Measurements from ENCODE around the gene FGD6.
A peak's percentile ranks its signal among the peaks of the same experiment; 100 is the strongest.

The FGD6 gene

GRCh38 chr12:95217377-95218149 is at the start of gene FGD6, which contains the start of gene VEZT:
Gene FGD6, minus strand, starts transcription at chr12:95217467. Its CDS starts 227 bp downstream, at chr12:95217240.
Gene VEZT, plus strand, starts transcription at chr12:95217807. Its CDS starts 44 bp downstream, at chr12:95217851.
- Histone ChIP-seq H3K4me1 (ENCODE audit: insufficient read depth, low read length) (peaks cover 12% of the 10 kb centered on the region; the same call in 1 of the 2 replicates), H3K9ac (ENCODE audit: low read depth, low read length) (peak within 1 kb of the TSS; percentile 77), H3K36me3 (ENCODE audit: insufficient read depth, low read length) (no peaks in the 10 kb centered on the region)

GRCh38 chr12:95266254-95266653 is 49.0 kb upstream of the FGD6 start:
- H3K9ac ChIP-seq (ENCODE audit: low read depth, low read length): no peak overlapping the region
- H3K4me1 ChIP-seq (ENCODE audit: insufficient read depth, low read length): no peaks in the 10 kb centered on the region
- no peaks in the 10 kb centered on the region for H3K9me3 ChIP-seq (ENCODE audit: control insufficient read depth, insufficient read depth, low read length)
- peaks cover 7% of the 10 kb centered on the region for H3K36me3 ChIP-seq (ENCODE audit: insufficient read depth, low read length)

More at GRCh38 chr12:95217377-95218149, at the start of gene FGD6, which contains the start of gene VEZT:
- H3K9me3 ChIP-seq (ENCODE audit: control insufficient read depth, insufficient read depth, low read length): no peaks in the 10 kb centered on the region

DNA sequence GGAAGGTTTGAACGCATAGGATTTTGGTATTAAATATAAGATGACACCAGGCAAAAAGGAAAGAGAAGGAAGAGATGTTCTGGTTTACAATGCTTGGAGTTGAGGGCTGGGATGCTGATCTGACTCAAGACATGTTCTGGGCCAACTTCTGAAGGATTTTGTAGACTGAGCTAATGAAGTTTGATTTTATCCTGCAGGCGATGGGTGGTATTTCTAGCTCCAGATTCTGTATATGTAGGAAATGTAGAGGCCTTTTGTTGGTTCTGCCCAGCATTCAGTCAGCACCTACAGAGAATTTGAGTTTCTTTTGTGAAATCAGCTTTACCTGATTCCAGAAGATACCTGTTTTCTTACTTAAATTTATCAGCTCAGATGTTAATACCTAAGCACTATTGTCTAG is 48.5 kb upstream of the FGD6 start:
- H3K9me3 ChIP-seq (ENCODE audit: control insufficient read depth, insufficient read depth, low read length): no peaks in the 10 kb centered on the region
- no peak overlapping the region for H3K9ac ChIP-seq (ENCODE audit: low read depth, low read length)
- H3K4me1 ChIP-seq (ENCODE audit: insufficient read depth, low read length): no peaks in the 10 kb centered on the region
- peaks cover 7% of the 10 kb centered on the region for H3K36me3 ChIP-seq (ENCODE audit: insufficient read depth, low read length)

DNA sequence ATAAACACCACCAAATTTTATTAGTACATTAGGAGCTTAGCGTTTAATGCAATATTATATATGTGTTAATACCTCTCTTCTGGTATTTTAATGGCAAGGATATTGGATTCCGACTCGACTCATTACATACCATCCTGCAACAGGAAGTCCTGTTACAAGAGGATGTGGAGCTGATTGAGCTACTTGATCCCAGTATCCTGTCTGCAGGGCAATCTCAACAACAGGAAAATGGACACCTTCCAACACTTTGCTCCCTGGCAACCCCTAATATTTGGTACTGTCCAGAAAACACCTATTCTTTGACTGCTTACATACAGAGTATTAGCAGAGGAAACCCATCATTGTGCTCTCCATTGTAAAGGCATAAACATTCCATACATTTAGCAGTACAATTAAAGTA is 45.5 kb upstream of the FGD6 start:
- 0 out of 2 replicates have a peak, but pooled peaks cover 3% of the 10 kb centered on the region for H3K4me1 ChIP-seq (ENCODE audit: insufficient read depth, low read length)
- no peaks in the 10 kb centered on the region for H3K9me3 ChIP-seq (ENCODE audit: control insufficient read depth, insufficient read depth, low read length)
- H3K36me3 ChIP-seq (ENCODE audit: insufficient read depth, low read length): peaks cover 3% of the 10 kb centered on the region; the same call in 1 of the 2 replicates
- H3K9ac ChIP-seq (ENCODE audit: low read depth, low read length): no peak overlapping the region

DNA sequence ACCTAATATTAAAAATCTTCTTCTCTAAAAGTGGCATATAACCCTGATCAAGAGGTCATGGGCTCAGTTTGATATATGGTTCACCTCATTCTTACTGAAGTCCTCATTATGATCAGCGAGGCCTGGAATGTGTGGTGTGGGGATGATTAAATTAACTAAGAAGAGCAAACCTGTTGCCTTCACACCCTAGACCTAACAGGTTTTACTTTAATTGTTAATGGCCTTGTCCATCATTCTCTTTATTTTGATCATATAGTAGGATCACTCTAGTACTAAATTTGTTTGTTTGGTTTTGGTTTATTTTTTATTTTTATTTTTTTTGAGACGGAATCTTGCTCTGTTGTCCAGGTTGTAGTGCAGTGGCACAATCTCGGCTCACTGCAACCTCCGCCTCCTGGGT is 43.8 kb upstream of the FGD6 start:
- Histone ChIP-seq H3K36me3 (ENCODE audit: insufficient read depth, low read length) (no peaks in the 10 kb centered on the region), H3K4me1 (ENCODE audit: insufficient read depth, low read length) (peaks cover 18% of the 10 kb centered on the region; the same call in 1 of the 2 replicates), H3K9ac (ENCODE audit: low read depth, low read length) (no peak overlapping the region), H3K9me3 (ENCODE audit: control insufficient read depth, insufficient read depth, low read length) (no peaks in the 10 kb centered on the region)

- Histone ChIP-seq H3K36me3 (ENCODE audit: insufficient read depth, low read length) (peaks cover 9% of the 10 kb centered on the region), H3K4me1 (ENCODE audit: insufficient read depth, low read length) (peaks cover 18% of the 10 kb centered on the region; the same call in 1 of the 2 replicates), H3K9me3 (ENCODE audit: control insufficient read depth, insufficient read depth, low read length) (no peaks in the 10 kb centered on the region), H3K9ac (ENCODE audit: low read depth, low read length) (no peak overlapping the region)
These were observed 42.1 kb upstream of the FGD6 start for GRCh38 chr12:95259368-95259767.

- H3K9me3 ChIP-seq (ENCODE audit: control insufficient read depth, insufficient read depth, low read length): no peaks in the 10 kb centered on the region
- H3K9ac ChIP-seq (ENCODE audit: low read depth, low read length): no peak overlapping the region
- H3K4me1 ChIP-seq (ENCODE audit: insufficient read depth, low read length): peaks cover 18% of the 10 kb centered on the region; the same call in 1 of the 2 replicates
- peaks cover 9% of the 10 kb centered on the region for H3K36me3 ChIP-seq (ENCODE audit: insufficient read depth, low read length)
These were observed 41.5 kb upstream of the FGD6 start for GRCh38 chr12:95258803-95259202.

- no peak overlapping the region for H3K9ac ChIP-seq (ENCODE audit: low read depth, low read length)
- no peaks in the 10 kb centered on the region for H3K9me3 ChIP-seq (ENCODE audit: control insufficient read depth, insufficient read depth, low read length)
- H3K4me1 ChIP-seq (ENCODE audit: insufficient read depth, low read length): peaks cover 18% of the 10 kb centered on the region; the same call in 1 of the 2 replicates
- H3K36me3 ChIP-seq (ENCODE audit: insufficient read depth, low read length): peaks cover 11% of the 10 kb centered on the region
These were observed 40.9 kb upstream of the FGD6 start for GRCh38 chr12:95258151-95258550.

GRCh38 chr12:95257541-95257940 is 40.3 kb upstream of the FGD6 start:
- Histone ChIP-seq H3K9ac (ENCODE audit: low read depth, low read length) (no peak overlapping the region), H3K9me3 (ENCODE audit: control insufficient read depth, insufficient read depth, low read length) (no peaks in the 10 kb centered on the region), H3K4me1 (ENCODE audit: insufficient read depth, low read length) (peaks cover 18% of the 10 kb centered on the region; the same call in 1 of the 2 replicates), H3K36me3 (ENCODE audit: insufficient read depth, low read length) (peaks cover 12% of the 10 kb centered on the region)

DNA sequence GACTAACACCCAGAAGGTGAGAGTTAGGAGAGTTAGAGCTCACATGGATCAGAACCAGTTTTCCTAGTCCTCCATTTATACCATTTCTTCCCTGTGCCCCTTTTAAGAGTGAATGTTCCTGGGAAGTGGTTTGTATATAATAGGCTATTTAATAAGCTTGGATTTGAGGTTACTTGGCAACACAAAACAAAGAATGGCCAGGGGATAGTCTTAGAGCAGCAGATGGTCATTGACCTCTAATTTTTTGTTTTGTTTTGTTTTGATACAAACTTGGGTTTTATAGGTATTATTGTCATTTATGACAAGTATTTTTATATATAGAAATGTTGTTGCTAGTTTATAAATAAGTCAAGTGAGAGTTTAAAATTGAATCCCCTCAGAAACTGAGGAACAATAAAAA is 36.1 kb upstream of the FGD6 start:
- H3K9ac ChIP-seq (ENCODE audit: low read depth, low read length): no peak overlapping the region
- H3K4me1 ChIP-seq (ENCODE audit: insufficient read depth, low read length): peaks cover 24% of the 10 kb centered on the region
- H3K9me3 ChIP-seq (ENCODE audit: control insufficient read depth, insufficient read depth, low read length): no peaks in the 10 kb centered on the region
- peaks cover 12% of the 10 kb centered on the region for H3K36me3 ChIP-seq (ENCODE audit: insufficient read depth, low read length)

GRCh38 chr12:95248604-95249360 is 31.5 kb upstream of the FGD6 start:
- no peak overlapping the region for H3K9ac ChIP-seq (ENCODE audit: low read depth, low read length)
- H3K4me1 ChIP-seq (ENCODE audit: insufficient read depth, low read length): peaks cover 7% of the 10 kb centered on the region; the same call in 1 of the 2 replicates
- 0 out of 2 replicates have a peak, but pooled peaks cover 3% of the 10 kb centered on the region for H3K36me3 ChIP-seq (ENCODE audit: insufficient read depth, low read length)

DNA sequence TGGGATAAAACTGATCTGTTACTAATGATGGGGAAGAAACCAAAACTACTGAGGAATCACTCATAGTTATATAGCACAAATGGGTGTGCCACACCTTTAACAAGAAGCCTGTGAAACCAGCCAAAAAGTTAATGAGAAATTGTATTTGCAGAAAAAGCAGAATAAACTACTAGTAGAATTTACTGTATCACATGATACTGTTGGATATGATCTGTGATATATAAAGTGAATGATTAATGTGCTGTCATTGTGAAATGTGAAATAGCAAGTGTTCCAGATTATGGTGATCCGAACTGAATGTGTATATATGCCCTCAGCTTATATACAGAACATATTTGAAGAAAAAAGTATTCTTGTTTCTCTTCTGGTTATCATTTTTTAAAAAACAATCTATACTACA is 30.8 kb upstream of the FGD6 start:
- Histone ChIP-seq H3K9me3 (ENCODE audit: control insufficient read depth, insufficient read depth, low read length) (no peaks in the 10 kb centered on the region), H3K36me3 (ENCODE audit: insufficient read depth, low read length) (0 out of 2 replicates have a peak, but pooled peaks cover under 1% of the 10 kb centered on the region), H3K9ac (ENCODE audit: low read depth, low read length) (no peak overlapping the region), H3K4me1 (ENCODE audit: insufficient read depth, low read length) (peaks cover 7% of the 10 kb centered on the region; the same call in 1 of the 2 replicates)

More at GRCh38 chr12:95248604-95249360, 31.5 kb upstream of the FGD6 start:
- H3K9me3 ChIP-seq (ENCODE audit: control insufficient read depth, insufficient read depth, low read length): no peaks in the 10 kb centered on the region

- H3K9me3 ChIP-seq (ENCODE audit: control insufficient read depth, insufficient read depth, low read length): no peaks in the 10 kb centered on the region
- no peak overlapping the region for H3K9ac ChIP-seq (ENCODE audit: low read depth, low read length)
- H3K36me3 ChIP-seq (ENCODE audit: insufficient read depth, low read length): 0 out of 2 replicates have a peak, but pooled peaks cover 2% of the 10 kb centered on the region
- H3K4me1 ChIP-seq (ENCODE audit: insufficient read depth, low read length): peaks cover 7% of the 10 kb centered on the region; the same call in 1 of the 2 replicates
These were observed 27.1 kb upstream of the FGD6 start for GRCh38 chr12:95244350-95244749.

GRCh38 chr12:95243497-95244183 is 26.4 kb upstream of the FGD6 start:
- Histone ChIP-seq H3K36me3 (ENCODE audit: insufficient read depth, low read length) (0 out of 2 replicates have a peak, but pooled peaks cover 2% of the 10 kb centered on the region), H3K4me1 (ENCODE audit: insufficient read depth, low read length) (no peaks in the 10 kb centered on the region), H3K9ac (ENCODE audit: low read depth, low read length) (no peak overlapping the region), H3K9me3 (ENCODE audit: control insufficient read depth, insufficient read depth, low read length) (no peaks in the 10 kb centered on the region)
